ENCODE measurements around the gene TAL1. TPM values are rescaled to one million over a fixed set of nuclear protein-coding genes. Genes with fewer than 3 reads are reported as not detected.

TAL1 gene
- total and polyA plus RNA-seq, 2 of the 13 experiments (the other 11 are each of a cell fraction or from before 2014, with no cell fraction given) = 0.05 TPM; not detected in 1

- TF ChIP-seq TMF1 (CRISPR knock-in tag; IDR thresholded peaks at IDR 0.05; ENCODE audit: low read depth) (no peak), SALL1 (CRISPR knock-in tag; IDR thresholded peaks at IDR 0.05) (no peak), GMEB2 (CRISPR knock-in tag; IDR thresholded peaks at IDR 0.05; ENCODE audit: low read depth) (no peak), MED1 (CRISPR knock-in tag; IDR thresholded peaks at IDR 0.05) (peak; percentile 52), THYN1 (CRISPR knock-in tag; IDR thresholded peaks at IDR 0.05; ENCODE audit: borderline replicate concordance, low read depth) (no peak), HNRNPK (IDR thresholded peaks at IDR 0.05; ENCODE audit: low read depth, low read length, poor library complexity, severe bottlenecking) (no peak), SIN3A (IDR thresholded peaks at IDR 0.05; ENCODE audit: borderline replicate concordance, low read depth, low read length) (no peak), ZNF788 (CRISPR knock-in tag; IDR thresholded peaks at IDR 0.05; ENCODE audit: borderline replicate concordance) (no peak), MTF2 (CRISPR knock-in tag; IDR thresholded peaks at IDR 0.05; ENCODE audit: borderline replicate concordance) (no peak), ZNF136 (CRISPR knock-in tag; IDR thresholded peaks at IDR 0.05; ENCODE audit: low read depth) (no peak), PHF8 (CRISPR knock-in tag; IDR thresholded peaks at IDR 0.05) (no peak), PRDM10 (CRISPR knock-in tag; IDR thresholded peaks at IDR 0.05; ENCODE audit: low read depth) (no peak), ZNF75D (CRISPR knock-in tag; IDR thresholded peaks at IDR 0.05; ENCODE audit: borderline replicate concordance) (no peak), ZNF276 (CRISPR knock-in tag; IDR thresholded peaks at IDR 0.05; ENCODE audit: low read depth) (no peak), ZNF83 (CRISPR knock-in tag; IDR thresholded peaks at IDR 0.05; ENCODE audit: borderline replicate concordance) (no peak), MTA1 (CRISPR knock-in tag; IDR thresholded peaks at IDR 0.05; ENCODE audit: borderline replicate concordance) (no peak), MNT (IDR thresholded peaks at IDR 0.05) (no peak), THAP7 (CRISPR knock-in tag; IDR thresholded peaks at IDR 0.05) (no peak), ARHGAP35 (CRISPR knock-in tag; IDR thresholded peaks at IDR 0.05; ENCODE audit: borderline replicate concordance) (no peak)
Measured at GRCh38 chr1:47186267-47187185, 45.5 kb downstream of the TAL1 start (continued).
